B cell (primary cell): Measurements from ENCODE around the gene PHF24. TPM values are rescaled to one million over a fixed set of nuclear protein-coding genes. Genes with fewer than 3 reads are reported as not detected.

Experiments used
- ATAC-seq: fragments of 200-7000 bp; cut with Tn5 transposase; one replicate; pipeline ENCODE4 v1.10.0; 2021; ENCODE audit warnings: low read depth, mild to moderate bottlenecking, moderate number of reproducible peaks, moderate library complexity
- CTCF ChIA-PET: fragments of 350-600 bp; sonication (Branson Sonifier 250); formaldehyde crosslinking; loops from one replicate; lab custom pipeline; 2021; ENCODE audit warnings: antibody characterized with exemption, inconsistent platforms; lab: Charles Lee
- POLR2A ChIA-PET: fragments of 350-600 bp; sonication (Branson Sonifier 250); formaldehyde crosslinking; loops from one replicate; lab custom pipeline; 2021; ENCODE audit warnings: antibody characterized with exemption; lab: Charles Lee
- DNase-seq: peaks from one replicate; pipeline ENCODE4 v3.0.0; 2013
- H2AFZ ChIP-seq: 2 replicates; pipeline ENCODE4 v1.6.1; 2012; ENCODE audit warnings: mild to moderate bottlenecking, low read depth, low read length; ENCODE audit not compliant: insufficient read depth, poor library complexity, severe bottlenecking
- H3K27ac ChIP-seq, 2 donors: 1 replicate in 1 of 2; 2 replicates in 1 of 2; pipeline ENCODE4 v1.5.1; 2012 to 2013; ENCODE audit warnings: low read length in 2 of 2, mild to moderate bottlenecking in 2 of 2, moderate library complexity in 1 of 2
- H3K27me3 ChIP-seq, 4 experiments: fragments of 200-600 bp in 1 of 4; sonication (generic) in 1 of 4; replicated peaks in 1 of 4; 1 replicate in 2 of 4; 2 replicates in 2 of 4; pipeline versions ENCODE4 v1.6.1 to v1.7.0; 2013 to 2016; ENCODE audit warnings: low read length in 3 of 4, mild to moderate bottlenecking in 2 of 4, mixed read lengths in 1 of 4, moderate library complexity in 1 of 4; ENCODE audit not compliant: insufficient read depth in 4 of 4, control insufficient read depth in 3 of 4; ENCODE audit errors: control extremely low read depth in 1 of 4
- H3K36me3 ChIP-seq, 2 experiments: replicated peaks in 1 of 2; 1 replicate in 1 of 2; 2 replicates in 1 of 2; pipeline versions ENCODE4 v1.6.1 to v1.7.1; 2013; ENCODE audit warnings: low read length in 1 of 2; ENCODE audit not compliant: insufficient read depth in 2 of 2, control insufficient read depth in 1 of 2; ENCODE audit errors: control extremely low read depth in 1 of 2, extremely low read depth in 1 of 2
- H3K4me1 ChIP-seq, 2 donors: fragments of 200-600 bp in 1 of 2; sonication (generic) in 1 of 2; 1 replicate in 1 of 2; 2 replicates in 1 of 2; pipeline versions ENCODE4 v1.5.1 to v1.6.1; 2013 to 2017; ENCODE audit warnings: low read length in 2 of 2; ENCODE audit not compliant: control insufficient read depth in 2 of 2, insufficient read depth in 2 of 2
- H3K4me2 ChIP-seq: replicated peaks from 2 replicates; pipeline ENCODE3; 2012; ENCODE audit warnings: mild to moderate bottlenecking, low read depth, low read length; ENCODE audit not compliant: poor library complexity, severe bottlenecking
- H3K4me3 ChIP-seq, 5 experiments: fragments of 200-600 bp in 1 of 5; sonication (generic) in 1 of 5; 1 replicate in 3 of 5; 2 replicates in 2 of 5; pipeline versions ENCODE4 v1.5.1 to v1.7.0; 2011 to 2016; ENCODE audit warnings: low read length in 4 of 5, mild to moderate bottlenecking in 4 of 5, low read depth in 2 of 5, control low read depth in 1 of 5, moderate library complexity in 1 of 5; ENCODE audit not compliant: insufficient read depth in 1 of 5; ENCODE audit errors: control extremely low read depth in 1 of 5, extremely low read depth in 1 of 5
- H3K79me2 ChIP-seq: fragments of 200-600 bp; sonication (generic); one replicate; pipeline ENCODE4 v1.6.0; 2016; ENCODE audit warnings: low read length; ENCODE audit not compliant: control insufficient read depth, insufficient read depth
- H3K9ac ChIP-seq: fragments of 200-600 bp; sonication (generic); 2 replicates; pipeline ENCODE4 v1.6.1; 2017; ENCODE audit warnings: mild to moderate bottlenecking, low read length, moderate library complexity
- H3K9me3 ChIP-seq, 3 donors: one replicate each; pipeline versions ENCODE4 v1.6.1 to v1.7.1; 2013; ENCODE audit warnings: low read length in 2 of 3; ENCODE audit not compliant: control insufficient read depth in 2 of 3, insufficient read depth in 1 of 3; ENCODE audit errors: control extremely low read depth in 1 of 3
- H4K20me1 ChIP-seq: 2 replicates; pipeline ENCODE4 v1.6.0; 2012; ENCODE audit warnings: mild to moderate bottlenecking, low read length; ENCODE audit not compliant: insufficient read depth, control insufficient read depth, poor library complexity, severe bottlenecking
- H3K27ac Mint-ChIP-seq: one replicate; pipeline ENCODE4 v1.8.0; 2021; ENCODE audit warnings: mixed read lengths
- H3K27me3 Mint-ChIP-seq: one replicate; pipeline ENCODE4 v1.8.0; 2021; ENCODE audit warnings: mixed read lengths
- H3K4me1 Mint-ChIP-seq: one replicate; pipeline ENCODE4 v1.8.0; 2021; ENCODE audit warnings: mixed read lengths
- H3K4me3 Mint-ChIP-seq: one replicate; pipeline ENCODE4 v1.8.0; 2021; ENCODE audit warnings: mixed read lengths
- H3K9me3 Mint-ChIP-seq: one replicate; pipeline ENCODE4 v1.8.0; 2022; ENCODE audit warnings: mixed read lengths; ENCODE audit not compliant: insufficient read depth
- CTCF ChIP-seq: fragments of 200-600 bp; IDR thresholded peaks from one replicate; pipeline ENCODE4 v1.8.0; 2022; ENCODE audit warnings: antibody characterized with exemption, mild to moderate bottlenecking
- EZH2 ChIP-seq: IDR thresholded peaks from 2 replicates; pipeline ENCODE4 v1.6.1; 2012; ENCODE audit warnings: borderline replicate concordance, low read depth, mild to moderate bottlenecking, moderate library complexity, low read length; ENCODE audit not compliant: insufficient read depth, poor library complexity, severe bottlenecking
- WGBS: methylation state at CpG from one replicate; pipeline ENCODE4 v1.1.5; 2013; ENCODE audit warnings: missing lambda C conversion rate; ENCODE audit not compliant: insufficient coverage; 5-methylcytosine and 5-hydroxymethylcytosine counted together
- intact Hi-C: fragments of 100-400 bp; cut with micrococcal nuclease; formaldehyde crosslinking; loops from one replicate; pipeline ENCODE4 v1.10.0; 2022
- polyA plus RNA-seq: library from polyadenylated mRNA; depleted of rRNA; stranded (reverse); fragments of >200 nt; gene quantifications from 2 replicates; pipeline ENCODE4 v1.2.3, GENCODE V29; 2012
- total RNA-seq, 2 donors: library from RNA; stranded (reverse); fragments of 120-200 nt in 1 of 2; gene quantifications; 1 replicate in 1 of 2; 2 replicates in 1 of 2; pipeline versions ENCODE4 v1.2.3 to v1.2.4, GENCODE V29; 2013 to 2022

PHF24 gene
- total and polyA plus RNA-seq, 2 donors (not counting 1 experiment from before 2014, with no cell fraction given): not detected

DNA sequence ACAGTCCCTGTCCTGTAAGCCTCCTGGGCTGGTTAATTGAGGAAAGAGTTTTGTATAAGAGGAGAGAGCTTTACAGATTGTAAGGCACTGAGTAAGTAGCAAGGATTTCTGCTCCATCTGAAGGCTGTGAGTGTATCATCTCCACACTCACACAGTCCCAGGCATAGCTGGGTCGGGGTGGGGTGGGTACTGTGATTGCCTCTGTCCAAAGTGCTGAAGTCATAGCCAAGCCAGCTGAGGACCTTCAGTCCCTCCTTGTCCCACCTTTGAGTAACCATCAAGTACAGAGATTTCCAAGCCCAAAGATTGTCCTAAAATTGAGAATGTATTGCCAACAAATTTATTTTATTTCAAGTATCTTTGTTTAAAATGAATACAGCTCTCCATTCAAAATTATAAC lies 26.0 kb downstream of the PHF24 start:
- peaks cover 57% of the 10 kb centered on the region for H3K4me1 Mint-ChIP-seq
- ChIA-PET POLR2A (no interaction called here), CTCF (interaction anchor here (0.5 to 5.5 kb wide), 8 partner anchors 11 to 1275 kb away, joined by 3 to 61 read pairs (median 3); partner anchors contain the start of genes FANCG and GNE)
- no peaks in the 10 kb centered on the region for H3K79me2 ChIP-seq
- H3K4me3 ChIP-seq: no peak overlapping the region
- H2AFZ ChIP-seq: no peak overlapping the region
- H3K27me3 ChIP-seq: no peaks in the 10 kb centered on the region
- H3K4me1 ChIP-seq: peaks cover 61 to 66% of the 10 kb centered on the region in 2 donors
- H3K4me2 ChIP-seq: peak overlapping the region; percentile 48
- WGBS: no CpG with 5 or more reads among the region's 1 CpG
- peak overlapping the region; percentile 45 for H3K4me3 Mint-ChIP-seq
- peaks cover 0 to 4% (median 0%) of the 10 kb centered on the region in 3 donors for H3K9me3 ChIP-seq
- H3K9ac ChIP-seq: no peak overlapping the region
- H3K27ac Mint-ChIP-seq: peak overlapping the region; percentile 18
- TF ChIP-seq CTCF: no peak
- TF ChIP-seq EZH2: no peak
- H3K27ac ChIP-seq: no peak overlapping the region
- H3K36me3 ChIP-seq: no peaks in the 10 kb centered on the region
- DNase-seq (peak; percentile 55), ATAC-seq (no peak)
- intact Hi-C loops: loop anchor here (10.0 kb wide), 2 partner anchors 279 to 1169 kb away; partner anchors contain the start of gene UBE2R2
- no peaks in the 10 kb centered on the region for H3K9me3 Mint-ChIP-seq
- H3K27me3 Mint-ChIP-seq: no peaks in the 10 kb centered on the region
- no peaks in the 10 kb centered on the region for H4K20me1 ChIP-seq

GRCh38 chr9:34985311-34985899 lies 27.3 kb downstream of the PHF24 start:
- POLR2A ChIA-PET: no interaction called here
- Histone ChIP-seq H3K79me2 (no peaks in the 10 kb centered on the region), H3K9ac (no peak overlapping the region), H3K27me3 (no peaks in the 10 kb centered on the region), H3K4me2 (no peak overlapping the region), H2AFZ (no peak overlapping the region), H3K27ac (no peak overlapping the region), H3K4me3 (no peak overlapping the region), H3K9me3 (peaks cover 0 to 4% (median 0%) of the 10 kb centered on the region in 3 donors), H4K20me1 (no peaks in the 10 kb centered on the region), H3K36me3 (no peaks in the 10 kb centered on the region), H3K4me1 (peaks cover 64 to 73% of the 10 kb centered on the region in 2 donors)
- intact Hi-C loops: loop anchor here (1.0 to 10.0 kb wide), 3 partner anchors 86 to 1171 kb away; partner anchors contain the start of gene UBE2R2
- H3K4me3 Mint-ChIP-seq: peak overlapping the region; percentile 19
- ATAC-seq (no peak), DNase-seq (peak; percentile 69)
- no peaks in the 10 kb centered on the region for H3K27me3 Mint-ChIP-seq
- peaks cover 63% of the 10 kb centered on the region for H3K4me1 Mint-ChIP-seq
- H3K27ac Mint-ChIP-seq: peak overlapping the region; percentile 53
- WGBS: 15% methylated on average over 5 of the region's 7 CpGs
- TF ChIP-seq CTCF: peak; percentile 51
- TF ChIP-seq EZH2: no peak
- CTCF ChIA-PET: interaction anchor here (0.6 to 5.5 kb wide), 14 partner anchors 9 to 809 kb away, joined by 3 to 61 read pairs (median 3); partner anchors contain the start of gene VCP
- H3K9me3 Mint-ChIP-seq: no peaks in the 10 kb centered on the region
